Measurements from ENCODE around the gene PLIN1.

GRCh38 chr15:89723031-89723430, 43.9 kb upstream of the PLIN1 start:
- TF ChIP-seq CTCF (IDR thresholded peaks at IDR 0.05; ENCODE audit: low read length) (no peak), EZH2 (IDR thresholded peaks at IDR 0.05; ENCODE audit: borderline replicate concordance, low read length) (no peak)
